ENCODE data around the gene SERPINA1. TPM values are rescaled to one million over a fixed set of nuclear protein-coding genes. Genes with fewer than 3 reads are reported as not detected.
A peak's percentile ranks its signal among the peaks of the same experiment; 100 is the strongest.

SERPINA1 gene
- total and polyA plus RNA-seq, 2 of the 13 experiments (the other 11 are each of a cell fraction or from before 2014, with no cell fraction given) = 3,266 to 11,015 TPM

- TF ChIP-seq ZNF660 (CRISPR knock-in tag; IDR thresholded peaks at IDR 0.05; ENCODE audit: borderline replicate concordance, low read depth) = no peak
- no peak for TF ChIP-seq GLI4 (CRISPR knock-in tag; IDR thresholded peaks at IDR 0.05; ENCODE audit: borderline replicate concordance)
- TF ChIP-seq MAX (IDR thresholded peaks at IDR 0.05) = no peak; the same call in 1 of the 2 replicates
- TF ChIP-seq FOXA1 (IDR thresholded peaks at IDR 0.05) = no peak
- peak; percentile 72 for TF ChIP-seq FOXA1 (CRISPR knock-in tag; IDR thresholded peaks at IDR 0.05)
- peak; percentile 82 for TF ChIP-seq POLR2AphosphoS5 (IDR thresholded peaks at IDR 0.05; ENCODE audit: low read depth, low read length)
- no peak for TF ChIP-seq ZNF552 (CRISPR knock-in tag; IDR thresholded peaks at IDR 0.05; ENCODE audit: borderline replicate concordance)
- no peak for TF ChIP-seq SCMH1 (CRISPR knock-in tag; IDR thresholded peaks at IDR 0.05; ENCODE audit: borderline replicate concordance)
- no peak for TF ChIP-seq SP4 (CRISPR knock-in tag; IDR thresholded peaks at IDR 0.05)
- TF ChIP-seq ZBTB7B (CRISPR knock-in tag; IDR thresholded peaks at IDR 0.05) = peak; percentile 22; the same call in 1 of the 2 replicates
- no peak for TF ChIP-seq ZNF33B (CRISPR knock-in tag; IDR thresholded peaks at IDR 0.05)
- 0 out of 2 replicates have a peak, but pooled peaks have one; percentile 8 for TF ChIP-seq RXRA (CRISPR knock-in tag; IDR thresholded peaks at IDR 0.05)
- TF ChIP-seq UBTF (CRISPR knock-in tag; IDR thresholded peaks at IDR 0.05) = 0 out of 2 replicates have a peak, but pooled peaks have one; percentile 13
- TF ChIP-seq DPF2 (CRISPR knock-in tag; IDR thresholded peaks at IDR 0.05; ENCODE audit: borderline replicate concordance, low read depth) = no peak
- TF ChIP-seq SNAI1 (CRISPR knock-in tag; IDR thresholded peaks at IDR 0.05; ENCODE audit: borderline replicate concordance) = no peak
- TF ChIP-seq CENPX (CRISPR knock-in tag; IDR thresholded peaks at IDR 0.05) = no peak
- no peak for TF ChIP-seq RELA (CRISPR knock-in tag; IDR thresholded peaks at IDR 0.05)
- TF ChIP-seq ZNF768 (CRISPR knock-in tag; IDR thresholded peaks at IDR 0.05) = peak; percentile 95
- no peak; the same call in 1 of the 2 replicates for TF ChIP-seq RARA (CRISPR knock-in tag; IDR thresholded peaks at IDR 0.05)
- no peak for TF ChIP-seq NFATC3 (CRISPR knock-in tag; IDR thresholded peaks at IDR 0.05)
- no peak for TF ChIP-seq STAT5B (CRISPR knock-in tag; IDR thresholded peaks at IDR 0.05)
- no peak for TF ChIP-seq MEF2D (CRISPR knock-in tag; IDR thresholded peaks at IDR 0.05)
- no peak for TF ChIP-seq RNF2 (conservative IDR thresholded peaks at IDR 0.05; ENCODE audit: low read depth)
- no peak for TF ChIP-seq ZNF839 (CRISPR knock-in tag; IDR thresholded peaks at IDR 0.05; ENCODE audit: borderline replicate concordance)
- no peak for TF ChIP-seq MAFG (CRISPR knock-in tag; IDR thresholded peaks at IDR 0.05)
- no peak for TF ChIP-seq ZBTB7A (CRISPR knock-in tag; IDR thresholded peaks at IDR 0.05)
- peak; percentile 68; the same call in 1 of the 2 replicates for TF ChIP-seq ZMYM2 (CRISPR knock-in tag; IDR thresholded peaks at IDR 0.05)
- TF ChIP-seq GMEB2 (CRISPR knock-in tag; IDR thresholded peaks at IDR 0.05; ENCODE audit: low read depth) = no peak
- TF ChIP-seq MXD3 (CRISPR knock-in tag; IDR thresholded peaks at IDR 0.05) = no peak
Observed at GRCh38 chr14:94376108-94376975, 12.1 kb downstream of the SERPINA1 start (continued).
